Metanephros (tissue), 1 donor: ENCODE results near the gene ELOVL4. TPM values are rescaled to one million over a fixed set of nuclear protein-coding genes. Genes with fewer than 3 reads are reported as not detected.

Experiments used
- total RNA-seq: library from RNA; depleted of rRNA; stranded (reverse); fragments of >200 nt; gene quantifications from one replicate; pipeline ENCODE4 v1.2.3, GENCODE V29; 2014

The ELOVL4 gene
- 2.3 TPM for total RNA-seq

GRCh38 chr6:79947191-79948186, at the start of gene ELOVL4:
Gene ELOVL4 (minus strand): TSS chr6:79947553. CDS start chr6:79947279, 274 bp downstream.

Other genes starting within 250 kb of the ELOVL4 start
- 8.5 TPM for gene TTK, start 57.1 kb upstream of the ELOVL4 start, total RNA-seq
- 44.6 TPM for gene BCKDHB, start 159.1 kb upstream of the ELOVL4 start, total RNA-seq